HepG2 (cell line): ENCODE results near the gene ABHD1. TPM values are rescaled to one million over a fixed set of nuclear protein-coding genes. Genes with fewer than 3 reads are reported as not detected.

ENCODE experiments used
- CEBPB ChIP-seq: IDR thresholded peaks from 2 replicates; pipeline ENCODE4 v1.6.1; 2011; ENCODE audit warnings: low read depth, low read length, improper control_type of control experiment, borderline replicate concordance
- GABPB1 ChIP-seq: IDR thresholded peaks from 2 replicates; pipeline ENCODE4 v1.6.1; 2016; ENCODE audit warnings: mild to moderate bottlenecking, missing genetic modification reagents, moderate library complexity, missing compliant biosample characterization
- GATAD2A ChIP-seq: IDR thresholded peaks from 2 replicates; pipeline ENCODE4 v1.6.1; 2016
- HMGXB4 ChIP-seq, 2 experiments: sonication (generic) in 1 of 2; formaldehyde crosslinking in 1 of 2; IDR thresholded peaks; 2 replicates each; pipeline versions ENCODE4 v1.4.0 to v1.6.1; 2018 to 2020; ENCODE audit warnings: missing genetic modification reagents in 2 of 2, borderline replicate concordance in 1 of 2, low read depth in 1 of 2, mild to moderate bottlenecking in 1 of 2, missing biosample characterization in 1 of 2
- LCORL ChIP-seq, 2 experiments: fragments of 450-650 bp in 1 of 2; sonication (generic) in 1 of 2; formaldehyde crosslinking in 1 of 2; IDR thresholded peaks; 2 replicates each; pipeline versions ENCODE4 v1.5.0 to v1.6.1; 2017 to 2020; ENCODE audit warnings: antibody characterized with exemption in 1 of 2, missing genetic modification reagents in 1 of 2
- MED1 ChIP-seq: sonication (generic); formaldehyde crosslinking; IDR thresholded peaks from 2 replicates; pipeline ENCODE4 v1.4.0; 2020; ENCODE audit warnings: missing genetic modification reagents
- MTERF4 ChIP-seq: sonication (generic); formaldehyde crosslinking; IDR thresholded peaks from 2 replicates; pipeline ENCODE4 v1.8.0; 2023; ENCODE audit warnings: mild to moderate bottlenecking, missing genetic modification reagents
- MXD3 ChIP-seq: IDR thresholded peaks from 2 replicates; pipeline ENCODE4 v1.6.1; 2016; ENCODE audit warnings: mild to moderate bottlenecking, missing biosample characterization, missing genetic modification reagents
- NAIF1 ChIP-seq: sonication (generic); formaldehyde crosslinking; IDR thresholded peaks from 2 replicates; pipeline ENCODE4 v1.5.0; 2020; ENCODE audit warnings: mild to moderate bottlenecking, missing genetic modification reagents, borderline replicate concordance
- NFYC ChIP-seq: IDR thresholded peaks from 2 replicates; pipeline ENCODE4 v1.6.1; 2016; ENCODE audit warnings: missing genetic modification reagents, missing compliant biosample characterization
- PAWR ChIP-seq: sonication (generic); formaldehyde crosslinking; IDR thresholded peaks from 2 replicates; pipeline ENCODE4 v1.4.0; 2020; ENCODE audit warnings: missing genetic modification reagents, mild to moderate bottlenecking, borderline replicate concordance
- RBFOX2 ChIP-seq: fragments of 200-400 bp; formaldehyde crosslinking; IDR thresholded peaks from 2 replicates; pipeline ENCODE4 v1.6.1; 2017; ENCODE audit warnings: low read depth, mild to moderate bottlenecking, low read length
- RFXAP ChIP-seq: sonication (generic); formaldehyde crosslinking; IDR thresholded peaks from 2 replicates; pipeline ENCODE4 v1.4.0; 2020; ENCODE audit warnings: missing genetic modification reagents, borderline replicate concordance
- SOX13 ChIP-seq, 3 experiments: fragments of 450-650 bp in 1 of 3; sonication (generic) in 1 of 3; formaldehyde crosslinking in 1 of 3; IDR thresholded peaks in 2 of 3; conservative IDR thresholded peaks in 1 of 3; 2 replicates each; pipeline versions ENCODE4 v1.5.0 to v1.6.1; 2016 to 2020; ENCODE audit warnings: antibody characterized with exemption in 1 of 3, mild to moderate bottlenecking in 1 of 3, missing compliant biosample characterization in 1 of 3, missing genetic modification reagents in 1 of 3, moderate library complexity in 1 of 3
- TSC22D2 ChIP-seq: sonication (generic); formaldehyde crosslinking; IDR thresholded peaks from 2 replicates; pipeline ENCODE4 v1.5.1; 2020; ENCODE audit warnings: missing genetic modification reagents, mild to moderate bottlenecking, borderline replicate concordance
- USF2 ChIP-seq, 2 experiments: sonication (generic) in 1 of 2; formaldehyde crosslinking in 1 of 2; IDR thresholded peaks; 2 replicates each; pipeline versions ENCODE4 v1.5.1 to v1.6.1; 2011 to 2020; ENCODE audit warnings: borderline replicate concordance in 1 of 2, low read depth in 1 of 2, low read length in 1 of 2, mild to moderate bottlenecking in 1 of 2, missing genetic modification reagents in 1 of 2, moderate library complexity in 1 of 2
- ZBTB39 ChIP-seq: sonication (generic); formaldehyde crosslinking; IDR thresholded peaks from 2 replicates; pipeline ENCODE4 v1.5.0; 2020; ENCODE audit warnings: missing genetic modification reagents
- ZNF274 ChIP-seq: sonication (generic); formaldehyde crosslinking; IDR thresholded peaks from 2 replicates; pipeline ENCODE4 v1.5.1; 2020; ENCODE audit warnings: mild to moderate bottlenecking, missing genetic modification reagents
- ZNF703 ChIP-seq: sonication (generic); formaldehyde crosslinking; IDR thresholded peaks from 2 replicates; pipeline ENCODE4 v1.5.1; 2020; ENCODE audit warnings: missing genetic modification reagents, mild to moderate bottlenecking, moderate library complexity, borderline replicate concordance
- polyA plus RNA-seq, 8 experiments: library from polyadenylated mRNA; depleted of rRNA in 3 of 8; stranded (reverse) in 7 of 8; unstranded in 1 of 8; fragments of >200 nt; fragmentation: Illumina TruSeq in 4 of 8; extraction: Trizol in 4 of 8; gene quantifications; 2 replicates each; pipeline versions ENCODE4 v1.2.1 to v1.2.3, GENCODE V29; 2011 to 2016; ENCODE audit warnings: low read depth in 4 of 8, missing spikeins in 1 of 8, mixed read lengths in 1 of 8; ENCODE audit not compliant: insufficient read depth in 1 of 8
- total RNA-seq, 5 experiments: library from RNA; depleted of rRNA; stranded (reverse); fragments of >200 nt; fragmentation: Illumina TruSeq; extraction: Trizol; gene quantifications; 2 replicates each; pipeline ENCODE4 v1.2.3, GENCODE V29; 2016; ENCODE audit warnings: low read depth in 1 of 5

Gene ABHD1
- total and polyA plus RNA-seq, 2 of the 13 experiments (the other 11 are each of a cell fraction or from before 2014, with no cell fraction given): 0.04 to 0.81 TPM

GRCh38 chr2:27083410-27084296 is 40.0 kb upstream of the ABHD1 start (continued):
- TF ChIP-seq MTERF4 (CRISPR knock-in tag) (no peak), MED1 (peak; percentile 37; the same call in 1 of the 2 replicates), HMGXB4 (CRISPR knock-in tag; IDR thresholded peaks at IDR 0.05; ENCODE audit: borderline replicate concordance in 1 of 2, low read depth in 1 of 2) (no peak), USF2 (IDR thresholded peaks at IDR 0.05; ENCODE audit: low read depth, low read length) (no peak), USF2 (CRISPR knock-in tag; IDR thresholded peaks at IDR 0.05; ENCODE audit: borderline replicate concordance) (no peak), GABPB1 (CRISPR knock-in tag) (peak; percentile 30; the same call in 1 of the 2 replicates), CEBPB (peak; percentile 87; the same call in 1 of the 2 replicates), RFXAP (CRISPR knock-in tag) (0 out of 2 replicates have a peak, but pooled peaks have one; percentile 39), RBFOX2 (peak; percentile 26; the same call in 1 of the 2 replicates), ZNF274 (CRISPR knock-in tag) (no peak), TSC22D2 (CRISPR knock-in tag) (no peak), MXD3 (CRISPR knock-in tag) (no peak), GATAD2A (CRISPR knock-in tag) (0 out of 2 replicates have a peak, but pooled peaks have one; percentile 17), LCORL (IDR thresholded peaks at IDR 0.05) (no peak), LCORL (CRISPR knock-in tag; IDR thresholded peaks at IDR 0.05) (no peak), NAIF1 (CRISPR knock-in tag) (no peak), NFYC (CRISPR knock-in tag) (no peak), ZNF703 (CRISPR knock-in tag) (no peak), ZBTB39 (CRISPR knock-in tag) (no peak), PAWR (CRISPR knock-in tag) (no peak), SOX13 (IDR thresholded peaks at IDR 0.05) (no peak), SOX13 (CRISPR knock-in tag; conservative IDR thresholded peaks at IDR 0.05 in 1 of 2, IDR thresholded peaks at IDR 0.05 in 1 of 2) (0 out of 4 replicates have a peak, but pooled peaks of 1 of the 2 experiments have one; percentile 10)
